HUES6 (cell line): ENCODE measurements around the gene LRP2BP.
A peak's percentile ranks its signal among the peaks of the same experiment; 100 is the strongest.

Experiments used
- H3K27ac ChIP-seq: 2 replicates; pipeline ENCODE4 v1.7.0; 2013; ENCODE audit warnings: low read depth, mild to moderate bottlenecking, low read length, inconsistent platforms
- H3K27me3 ChIP-seq: 2 replicates; pipeline ENCODE4 v1.6.1; 2013; ENCODE audit warnings: low read length; ENCODE audit not compliant: control insufficient read depth, insufficient read depth
- H3K36me3 ChIP-seq: 2 replicates; pipeline ENCODE4 v1.6.1; 2013; ENCODE audit warnings: low read length; ENCODE audit not compliant: control insufficient read depth, insufficient read depth
- H3K4me1 ChIP-seq: 2 replicates; pipeline ENCODE4 v1.6.1; 2013; ENCODE audit warnings: low read length; ENCODE audit not compliant: control insufficient read depth, insufficient read depth
- H3K4me3 ChIP-seq: 2 replicates; pipeline ENCODE4 v1.5.1; 2013; ENCODE audit warnings: low read depth, low read length
- H3K9ac ChIP-seq: one replicate; pipeline ENCODE4 v1.6.1; 2013; ENCODE audit warnings: mild to moderate bottlenecking, low read length
- H3K9me3 ChIP-seq: 2 replicates; pipeline ENCODE4 v1.6.1; 2013; ENCODE audit warnings: low read depth, low read length; ENCODE audit not compliant: control insufficient read depth, insufficient read depth

LRP2BP gene

DNA sequence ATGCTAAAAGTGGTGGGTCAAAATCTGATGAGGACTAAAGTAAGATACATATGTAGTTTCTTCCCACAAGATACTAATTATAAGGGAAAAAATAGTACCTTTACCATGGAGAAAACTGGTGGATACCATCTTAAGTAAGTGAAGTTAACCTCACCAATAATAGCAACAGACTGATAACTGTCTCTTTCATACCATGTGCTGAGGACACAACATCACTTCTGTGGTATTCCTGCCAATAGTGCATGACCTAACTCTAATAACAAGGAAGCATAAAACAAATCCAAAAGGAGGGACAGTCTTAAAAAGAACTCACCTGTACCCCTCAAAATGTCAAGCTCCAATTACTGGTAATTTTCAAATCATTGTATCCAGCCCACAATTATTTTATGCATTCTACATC, 21.2 kb upstream of the LRP2BP start:
- Histone ChIP-seq H3K9me3 (no peaks in the 10 kb centered on the region), H3K27ac (no peak overlapping the region), H3K27me3 (no peaks in the 10 kb centered on the region), H3K4me1 (no peaks in the 10 kb centered on the region), H3K4me3 (no peak overlapping the region), H3K9ac (no peak overlapping the region), H3K36me3 (peaks cover 45% of the 10 kb centered on the region)

DNA sequence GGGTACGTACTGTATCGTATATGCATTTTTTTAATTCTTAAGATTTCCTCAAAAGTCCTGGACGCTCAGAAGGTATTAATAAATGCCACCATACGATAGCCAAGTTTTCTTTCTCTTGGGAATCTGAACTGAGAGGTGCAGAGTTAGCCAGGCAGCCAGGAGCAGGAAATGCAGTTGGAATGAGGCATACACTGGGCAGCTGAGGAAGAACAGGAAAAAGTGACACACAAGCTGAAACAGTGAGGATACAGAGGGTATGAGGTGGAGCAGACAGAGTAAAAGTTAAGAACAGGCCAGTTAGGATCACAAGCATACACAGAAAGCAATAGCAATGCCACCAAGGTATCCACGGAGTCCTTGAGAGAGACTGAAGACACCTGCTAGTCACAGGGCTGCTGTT, 16.7 kb upstream of the LRP2BP start:
- Histone ChIP-seq H3K9ac (no peak overlapping the region), H3K36me3 (peaks cover 42% of the 10 kb centered on the region), H3K9me3 (peaks cover 4% of the 10 kb centered on the region; the same call in 1 of the 2 replicates), H3K27ac (no peak overlapping the region), H3K4me3 (no peak overlapping the region), H3K4me1 (no peaks in the 10 kb centered on the region), H3K27me3 (no peaks in the 10 kb centered on the region)

DNA sequence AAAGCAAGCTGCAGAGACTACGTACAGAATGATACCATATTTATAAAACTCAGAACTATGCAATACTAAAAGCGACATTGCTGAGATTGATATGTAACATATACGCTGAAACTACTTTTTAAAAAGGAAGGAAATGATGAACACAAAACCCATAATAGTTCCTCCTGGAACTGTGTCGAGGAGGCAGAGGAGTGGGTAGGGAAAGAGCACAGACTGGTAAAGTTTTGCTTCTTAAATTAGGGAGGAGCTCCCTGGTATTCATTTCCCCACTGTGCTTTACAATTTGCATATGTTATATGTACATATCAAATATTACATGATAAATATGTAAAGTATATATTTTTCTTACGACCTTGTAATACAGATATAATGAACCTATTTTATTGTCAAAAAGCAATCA, 16.1 kb upstream of the LRP2BP start:
- Histone ChIP-seq H3K4me1 (no peaks in the 10 kb centered on the region), H3K27me3 (no peaks in the 10 kb centered on the region), H3K27ac (no peak overlapping the region), H3K4me3 (no peak overlapping the region), H3K9ac (no peak overlapping the region), H3K9me3 (peaks cover 4% of the 10 kb centered on the region; the same call in 1 of the 2 replicates), H3K36me3 (peaks cover 37% of the 10 kb centered on the region)

DNA sequence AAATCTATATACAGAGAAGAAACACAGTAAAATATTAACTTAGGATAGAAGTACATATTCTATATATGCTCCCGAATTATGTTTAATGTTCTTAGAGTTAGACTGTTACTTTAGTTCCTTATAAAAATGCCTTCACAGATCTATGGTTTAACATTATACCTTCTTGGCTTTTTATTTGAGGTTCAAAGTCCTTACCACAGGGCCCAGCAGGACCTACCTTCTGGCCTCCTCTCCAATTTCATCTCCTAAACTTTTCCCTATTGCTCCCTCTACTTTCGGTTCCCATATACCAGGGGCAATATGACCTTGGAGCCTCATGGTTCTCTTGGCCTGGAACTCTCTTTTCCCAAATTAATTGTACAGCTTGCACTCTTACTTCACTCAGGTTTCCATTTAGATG, 12.7 kb upstream of the LRP2BP start:
- Histone ChIP-seq H3K4me3 (no peak overlapping the region), H3K27me3 (no peaks in the 10 kb centered on the region), H3K9ac (no peak overlapping the region), H3K4me1 (no peaks in the 10 kb centered on the region), H3K27ac (no peak overlapping the region), H3K9me3 (peaks cover 4% of the 10 kb centered on the region; the same call in 1 of the 2 replicates), H3K36me3 (peaks cover 40% of the 10 kb centered on the region)

DNA sequence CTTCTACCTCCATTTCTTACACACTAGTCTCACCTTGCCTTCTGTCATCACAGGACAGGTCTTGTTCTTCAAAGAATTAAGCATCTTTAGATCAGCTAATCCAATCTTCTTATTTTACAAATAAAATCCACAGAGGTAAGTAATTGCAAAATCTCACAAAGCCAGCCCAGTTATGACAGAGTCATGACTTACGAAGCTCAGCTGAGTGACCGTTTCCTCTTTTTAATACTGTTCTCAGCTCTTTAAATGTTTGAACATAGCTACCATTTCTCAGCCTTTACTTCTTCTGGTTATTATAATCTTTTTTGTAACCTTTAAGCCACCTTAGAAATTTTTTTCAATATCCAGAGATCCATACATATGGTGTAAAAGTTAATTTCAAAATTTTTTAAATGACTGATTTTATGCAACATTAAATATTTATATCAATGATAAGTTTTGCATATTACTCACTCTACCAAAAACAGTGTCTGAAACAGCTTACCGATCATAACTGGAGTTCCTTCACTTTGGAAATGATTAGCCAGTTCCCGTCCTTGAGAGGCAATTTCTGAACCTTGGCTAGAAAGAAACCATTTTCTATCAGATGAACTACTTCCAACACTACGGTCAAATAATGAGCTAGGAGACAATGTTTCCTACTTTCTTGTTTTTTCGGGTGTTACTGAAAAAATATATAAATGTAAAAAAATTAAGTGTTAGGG, 9.7 kb upstream of the LRP2BP start:
- no peak overlapping the region for H3K9ac ChIP-seq

DNA sequence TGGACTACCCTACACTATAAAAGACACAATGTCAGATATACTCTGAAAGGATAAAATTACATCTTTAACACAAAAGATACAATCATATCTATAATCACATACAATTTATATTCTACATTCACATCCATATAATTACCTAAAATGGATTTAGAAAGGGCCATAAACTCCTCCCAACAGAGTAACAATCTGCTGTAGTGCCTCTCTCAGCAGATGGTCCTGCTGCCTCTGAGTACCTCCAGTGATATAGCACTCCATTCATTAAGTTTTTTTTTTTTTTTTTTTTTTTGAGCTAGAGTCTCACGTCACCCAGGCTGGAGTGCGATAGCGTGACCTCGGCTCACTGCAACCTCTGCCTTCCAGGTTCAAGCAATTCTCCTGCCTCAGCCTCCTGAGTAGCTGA, 8.3 kb upstream of the LRP2BP start:
- no peak overlapping the region for H3K27ac ChIP-seq
- H3K4me1 ChIP-seq = no peaks in the 10 kb centered on the region
- no peak overlapping the region for H3K9ac ChIP-seq
- H3K9me3 ChIP-seq = no peaks in the 10 kb centered on the region
- no peaks in the 10 kb centered on the region for H3K27me3 ChIP-seq
- no peak overlapping the region for H3K4me3 ChIP-seq
- peaks cover 50% of the 10 kb centered on the region for H3K36me3 ChIP-seq

More for the DNA sequence above, 9.7 kb upstream of the LRP2BP start:
- Histone ChIP-seq H3K4me3 (no peak overlapping the region), H3K4me1 (no peaks in the 10 kb centered on the region), H3K27ac (no peak overlapping the region), H3K9me3 (peaks cover 4% of the 10 kb centered on the region; the same call in 1 of the 2 replicates), H3K27me3 (no peaks in the 10 kb centered on the region), H3K36me3 (peaks cover 50% of the 10 kb centered on the region)

DNA sequence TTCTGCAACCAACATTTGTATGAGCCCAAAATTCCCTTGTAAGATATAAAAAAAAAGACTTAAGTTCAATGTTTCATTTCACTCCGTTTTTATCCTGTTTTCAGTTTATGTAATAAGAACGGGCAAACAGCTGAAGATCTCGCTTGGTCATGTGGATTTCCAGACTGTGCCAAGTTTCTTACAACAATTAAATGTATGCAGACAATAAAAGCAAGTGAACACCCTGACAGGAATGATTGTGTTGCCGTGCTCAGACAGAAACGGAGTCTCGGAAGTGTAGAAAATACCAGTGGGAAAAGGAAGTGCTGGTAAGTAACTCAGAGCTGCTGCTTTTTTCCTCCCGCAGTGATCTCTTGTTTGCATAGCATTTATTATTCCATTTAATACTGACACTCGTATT, 3.7 kb upstream of the LRP2BP start:
- peaks cover 10% of the 10 kb centered on the region; the same call in 1 of the 2 replicates for H3K4me1 ChIP-seq
- H3K4me3 ChIP-seq = no peak overlapping the region
- H3K27ac ChIP-seq = no peak overlapping the region
- H3K9ac ChIP-seq = no peak overlapping the region
- no peaks in the 10 kb centered on the region; the same call in 1 of the 2 replicates for H3K27me3 ChIP-seq
- no peaks in the 10 kb centered on the region for H3K9me3 ChIP-seq
- H3K36me3 ChIP-seq = peaks cover 31% of the 10 kb centered on the region

DNA sequence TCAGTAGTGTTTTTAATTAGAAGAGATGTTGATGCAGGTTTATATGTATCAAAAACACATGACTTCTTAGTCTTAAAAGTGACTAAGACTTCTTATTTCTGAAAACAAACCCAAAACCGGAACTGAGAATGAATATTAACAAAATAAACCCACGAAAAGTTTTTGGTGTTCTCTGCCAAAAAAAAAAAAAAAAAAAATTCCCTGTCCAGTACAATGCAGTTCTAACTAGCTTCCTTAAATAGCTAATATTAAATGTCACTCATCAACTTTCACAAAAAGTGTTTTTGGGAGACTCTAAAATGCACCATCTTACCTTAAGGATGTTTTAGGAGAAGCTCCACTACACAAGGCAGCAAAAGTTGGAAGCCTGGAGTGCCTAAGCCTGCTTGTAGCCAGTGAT, 2.9 kb upstream of the LRP2BP start:
- Histone ChIP-seq H3K27me3 (no peaks in the 10 kb centered on the region; the same call in 1 of the 2 replicates), H3K9me3 (no peaks in the 10 kb centered on the region), H3K4me3 (no peak overlapping the region), H3K36me3 (peaks cover 30% of the 10 kb centered on the region), H3K4me1 (peaks cover 10% of the 10 kb centered on the region; the same call in 1 of the 2 replicates), H3K27ac (no peak overlapping the region), H3K9ac (no peak overlapping the region)

DNA sequence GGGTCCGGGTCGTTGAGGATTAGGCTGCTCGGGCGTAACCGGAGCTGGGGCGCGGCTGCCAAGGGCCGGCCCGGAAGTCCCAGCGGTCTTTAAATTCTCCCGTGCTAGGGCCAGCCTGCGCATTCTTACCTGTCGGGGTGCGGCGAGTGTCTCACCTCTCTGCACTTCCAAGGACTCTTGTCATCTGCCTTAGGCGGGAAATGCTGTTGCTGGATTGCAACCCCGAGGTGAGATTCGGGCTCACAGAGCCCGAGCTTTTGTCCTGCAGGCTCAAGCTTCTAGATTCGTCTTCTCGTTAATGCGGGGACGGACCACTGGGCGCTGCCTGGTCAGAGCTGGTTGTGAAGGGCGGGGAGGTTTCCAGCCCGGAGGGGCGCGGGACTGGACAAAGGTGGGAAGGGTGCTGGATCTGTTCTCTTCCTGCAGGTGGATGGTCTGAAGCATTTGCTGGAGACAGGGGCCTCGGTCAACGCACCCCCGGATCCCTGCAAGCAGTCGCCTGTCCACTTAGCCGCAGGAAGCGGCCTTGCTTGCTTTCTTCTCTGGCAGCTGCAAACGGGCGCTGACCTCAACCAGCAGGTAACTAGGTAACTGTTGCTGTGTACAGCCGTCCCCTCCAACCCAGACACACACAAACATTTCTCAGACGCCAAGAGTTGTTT, 1.1 kb upstream of the LRP2BP start, which contains the start of gene ANKRD37:
ANKRD37 (plus strand) TSS at position 118 of the 662 bp plus-strand sequence; CDS start at position 201, 83 bp downstream.
- Histone ChIP-seq H3K27me3 (no peaks in the 10 kb centered on the region; the same call in 1 of the 2 replicates), H3K4me3 (peak within 1 kb of the TSS; percentile 67), H3K9me3 (no peaks in the 10 kb centered on the region), H3K27ac (peak within 1 kb of the TSS; percentile 44; the same call in 1 of the 2 replicates), H3K4me1 (peaks cover 10% of the 10 kb centered on the region; the same call in 1 of the 2 replicates), H3K9ac (peak within 1 kb of the TSS; percentile 65), H3K36me3 (peaks cover 19% of the 10 kb centered on the region; the same call in 1 of the 2 replicates)

DNA sequence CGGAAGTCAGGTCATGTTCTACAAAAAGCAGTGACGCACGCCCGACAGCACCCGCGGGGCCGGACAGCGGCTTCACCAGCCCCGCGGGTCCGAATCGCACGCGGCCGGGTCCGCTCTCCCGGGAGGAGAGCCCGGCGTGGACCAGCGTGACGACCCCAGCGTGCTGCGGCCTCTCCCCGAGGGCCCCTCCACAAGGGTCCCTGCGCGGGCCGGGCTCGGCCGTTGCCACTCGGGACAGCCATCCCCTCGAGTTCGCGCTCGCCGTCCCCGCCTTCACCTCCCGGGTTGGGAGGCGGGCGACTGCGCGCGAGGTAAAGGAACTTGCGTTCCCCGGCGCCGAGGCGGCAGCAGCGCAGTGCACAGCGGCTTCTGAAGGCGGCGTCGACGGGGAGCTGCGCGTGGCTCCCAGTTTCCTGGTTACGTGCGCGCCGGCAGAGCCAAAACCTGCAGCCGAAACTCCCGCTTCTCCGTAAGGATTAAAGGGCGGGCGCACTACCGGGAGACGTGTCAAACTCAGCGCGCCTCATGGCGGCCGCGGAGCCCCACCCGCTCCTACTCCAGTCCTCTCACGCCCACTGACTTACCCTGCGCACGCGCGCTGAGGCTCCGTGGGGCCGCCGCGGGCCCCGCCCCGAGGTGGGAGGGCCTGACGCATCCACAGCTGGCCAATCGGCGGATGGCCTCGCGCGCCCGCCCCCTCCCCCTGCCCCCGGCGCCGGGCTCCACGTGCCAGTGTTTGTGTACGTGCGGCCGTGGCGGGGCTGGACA, 416 bp upstream of the LRP2BP start:
- Histone ChIP-seq H3K27ac (peak overlapping the region; percentile 44; the same call in 1 of the 2 replicates), H3K9ac (peak overlapping the region; percentile 65), H3K4me3 (peak overlapping the region; percentile 67), H3K4me1 (peaks cover 10% of the 10 kb centered on the region; the same call in 1 of the 2 replicates), H3K27me3 (no peaks in the 10 kb centered on the region; the same call in 1 of the 2 replicates), H3K9me3 (no peaks in the 10 kb centered on the region; the same call in 1 of the 2 replicates), H3K36me3 (peaks cover 13% of the 10 kb centered on the region; the same call in 1 of the 2 replicates)
